Natural killer cell (primary cell): ENCODE data around the gene STK32A. TPM values are rescaled to one million over a fixed set of nuclear protein-coding genes. Genes with fewer than 3 reads are reported as not detected.

Source experiments
- ATAC-seq, 3 donors: fragments of 150-1000 bp in 2 of 3; fragments of 200-7000 bp in 1 of 3; cut with Tn5 transposase; 1 replicate in 1 of 3; 2 replicates in 2 of 3; pipeline ENCODE4 v1.10.0; 2021; ENCODE audit warnings: mild to moderate bottlenecking in 2 of 3, moderate library complexity in 2 of 3
- DNase-seq, 2 donors: peaks; one replicate each; pipeline versions ENCODE4 v3.0.0 to v3.0.0-alpha.2; 2013 to 2021; ENCODE audit warnings: mixed read lengths in 1 of 2
- H3K27ac ChIP-seq: one replicate; pipeline ENCODE4 v1.5.1; 2013; ENCODE audit warnings: mild to moderate bottlenecking, low read length
- H3K27me3 ChIP-seq: one replicate; pipeline ENCODE4 v1.6.1; 2013; ENCODE audit warnings: low read length; ENCODE audit not compliant: control insufficient read depth, insufficient read depth
- H3K36me3 ChIP-seq: one replicate; pipeline ENCODE4 v1.6.1; 2013; ENCODE audit warnings: low read length; ENCODE audit not compliant: control insufficient read depth, insufficient read depth
- H3K4me1 ChIP-seq: one replicate; pipeline ENCODE4 v1.6.1; 2013; ENCODE audit warnings: low read length; ENCODE audit not compliant: control insufficient read depth, insufficient read depth
- H3K4me3 ChIP-seq: one replicate; pipeline ENCODE4 v1.5.1; 2013; ENCODE audit warnings: low read length
- H3K9me3 ChIP-seq: one replicate; pipeline ENCODE4 v1.6.1; 2013; ENCODE audit warnings: low read length; ENCODE audit not compliant: control insufficient read depth, insufficient read depth
- H3K27ac Mint-ChIP-seq, 2 donors: one replicate each; pipeline ENCODE4 v1.8.0; 2022; ENCODE audit warnings: mild to moderate bottlenecking in 2 of 2, mixed read lengths in 2 of 2, moderate library complexity in 1 of 2
- H3K27me3 Mint-ChIP-seq, 2 donors: one replicate each; pipeline ENCODE4 v1.8.0; 2022; ENCODE audit warnings: low read depth in 2 of 2, mixed read lengths in 2 of 2
- H3K36me3 Mint-ChIP-seq: one replicate; pipeline ENCODE4 v1.8.0; 2022; ENCODE audit warnings: mixed read lengths
- H3K4me1 Mint-ChIP-seq, 2 donors: one replicate each; pipeline ENCODE4 v1.8.0; 2022; ENCODE audit warnings: mixed read lengths in 2 of 2
- H3K4me3 Mint-ChIP-seq: one replicate; pipeline ENCODE4 v1.8.0; 2022; ENCODE audit warnings: mild to moderate bottlenecking, moderate library complexity, mixed read lengths
- H3K9me3 Mint-ChIP-seq, 2 donors: one replicate each; pipeline ENCODE4 v1.8.0; 2022; ENCODE audit warnings: mixed read lengths in 2 of 2
- CTCF ChIP-seq: fragments of 200-600 bp; IDR thresholded peaks from one replicate; pipeline ENCODE4 v1.8.0; 2022; ENCODE audit warnings: antibody characterized with exemption
- WGBS: methylation state at CpG from one replicate; pipeline ENCODE4 v1.1.7; 2013; ENCODE audit warnings: missing lambda C conversion rate; ENCODE audit not compliant: insufficient coverage; 5-methylcytosine and 5-hydroxymethylcytosine counted together
- intact Hi-C: fragments of 100-400 bp; cut with micrococcal nuclease; formaldehyde crosslinking; loops from one replicate; pipeline ENCODE4 v1.14.2; 2022
- total RNA-seq, 4 donors: library from RNA; stranded (reverse); fragments of 120-200 nt in 1 of 4; gene quantifications; one replicate each; pipeline versions ENCODE4 v1.2.3 to v1.2.4, GENCODE V29; 2013 to 2022

The STK32A gene
- total RNA-seq, 3 donors from 2014 or later (not counting 1 experiment from before 2014, with no cell fraction given) = not detected

GRCh38 chr5:147305147-147305546 lies 70.3 kb downstream of the STK32A start:
- Mint-ChIP-seq H3K9me3 (peaks cover 0 to 2% of the 10 kb centered on the region in 2 donors), H3K27me3 (no peaks in the 10 kb centered on the region), H3K36me3 (peaks cover 6% of the 10 kb centered on the region), H3K4me1 (no peaks in the 10 kb centered on the region), H3K27ac (no peak overlapping the region), H3K4me3 (no peak overlapping the region)
- ATAC-seq (no peak), DNase-seq (no peak)
- no peak for TF ChIP-seq CTCF
- no peak overlapping the region for H3K27ac ChIP-seq
- no peaks in the 10 kb centered on the region for H3K9me3 ChIP-seq
- H3K4me3 ChIP-seq = no peak overlapping the region
- intact Hi-C loops = no loop called here
- no peaks in the 10 kb centered on the region for H3K27me3 ChIP-seq
- WGBS = 90% methylated on average over 9 of the region's 9 CpGs
- H3K4me1 ChIP-seq = no peaks in the 10 kb centered on the region
- no peaks in the 10 kb centered on the region for H3K36me3 ChIP-seq

- no peaks in the 10 kb centered on the region for H3K27me3 Mint-ChIP-seq
- ATAC-seq = no peak
- intact Hi-C loops = no loop called here
These were observed 71.5 kb downstream of the STK32A start for GRCh38 chr5:147306351-147306750.

DNA sequence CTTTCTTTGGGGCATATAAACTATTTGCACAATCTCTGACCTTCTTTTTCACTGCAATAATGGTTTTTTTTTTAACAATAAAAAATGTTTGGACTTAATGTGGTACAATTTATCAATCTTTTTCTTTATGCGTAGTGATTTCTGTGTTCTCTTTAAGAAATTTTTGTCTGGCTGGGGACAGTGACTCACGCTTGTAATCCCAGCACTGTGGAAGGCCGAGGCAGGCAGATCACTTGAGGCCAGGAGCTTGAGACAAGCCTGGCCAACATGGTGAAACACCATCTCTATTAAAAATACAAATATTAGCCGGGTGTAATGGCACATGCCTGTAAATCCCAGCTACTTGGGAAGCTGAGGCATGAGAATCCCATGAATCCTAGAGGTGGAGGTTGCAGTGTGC lies 72.3 kb downstream of the STK32A start:
- ATAC-seq = no peak
- no peaks in the 10 kb centered on the region for H3K4me1 ChIP-seq
- H3K36me3 Mint-ChIP-seq = peaks cover 6% of the 10 kb centered on the region
- H3K9me3 Mint-ChIP-seq = peaks cover 0 to 2% of the 10 kb centered on the region in 2 donors
- no peak overlapping the region for H3K4me3 Mint-ChIP-seq
- H3K4me1 Mint-ChIP-seq = no peaks in the 10 kb centered on the region
- WGBS = 85% methylated on average over 4 of the region's 4 CpGs
- no peaks in the 10 kb centered on the region for H3K27me3 ChIP-seq
- H3K27ac Mint-ChIP-seq = no peak overlapping the region
- no peaks in the 10 kb centered on the region for H3K27me3 Mint-ChIP-seq
- H3K27ac ChIP-seq = no peak overlapping the region
- H3K36me3 ChIP-seq = no peaks in the 10 kb centered on the region
- no peak for TF ChIP-seq CTCF
- H3K4me3 ChIP-seq = no peak overlapping the region
- intact Hi-C loops = no loop called here
- no peak for DNase-seq
- H3K9me3 ChIP-seq = no peaks in the 10 kb centered on the region

More at GRCh38 chr5:147306351-147306750, 71.5 kb downstream of the STK32A start:
- no peak for TF ChIP-seq CTCF
- no peak overlapping the region for H3K27ac ChIP-seq
- H3K4me3 ChIP-seq = no peak overlapping the region
- H3K4me1 ChIP-seq = no peaks in the 10 kb centered on the region
- H3K36me3 ChIP-seq = no peaks in the 10 kb centered on the region
- no peaks in the 10 kb centered on the region for H3K27me3 ChIP-seq
- H3K36me3 Mint-ChIP-seq = peaks cover 6% of the 10 kb centered on the region
- H3K9me3 Mint-ChIP-seq = peaks cover 0 to 2% of the 10 kb centered on the region in 2 donors
- no peaks in the 10 kb centered on the region for H3K9me3 ChIP-seq
- no peak overlapping the region for H3K4me3 Mint-ChIP-seq
- no peaks in the 10 kb centered on the region for H3K4me1 Mint-ChIP-seq
- DNase-seq = no peak
- H3K27ac Mint-ChIP-seq = no peak overlapping the region

GRCh38 chr5:147309621-147310020 lies 74.8 kb downstream of the STK32A start:
- ATAC-seq (no peak), DNase-seq (no peak)
- H3K27me3 Mint-ChIP-seq = no peaks in the 10 kb centered on the region
- no peaks in the 10 kb centered on the region for H3K9me3 Mint-ChIP-seq
- no peak for TF ChIP-seq CTCF
- no peaks in the 10 kb centered on the region for H3K4me1 ChIP-seq
- no peak overlapping the region for H3K4me3 Mint-ChIP-seq
- H3K27ac ChIP-seq = no peak overlapping the region
- H3K9me3 ChIP-seq = no peaks in the 10 kb centered on the region
- H3K27ac Mint-ChIP-seq = no peak overlapping the region
- no peaks in the 10 kb centered on the region for H3K27me3 ChIP-seq
- H3K4me1 Mint-ChIP-seq = no peaks in the 10 kb centered on the region
- WGBS = no CpG with 5 or more reads among the region's 4 CpGs
- H3K4me3 ChIP-seq = no peak overlapping the region
- no peaks in the 10 kb centered on the region for H3K36me3 ChIP-seq
- intact Hi-C loops = no loop called here
- H3K36me3 Mint-ChIP-seq = no peaks in the 10 kb centered on the region
